Left ventricle myocardium inferior (tissue), 1 donor: ENCODE measurements around the gene CYP2A13. TPM values are rescaled to one million over a fixed set of nuclear protein-coding genes. Genes with fewer than 3 reads are reported as not detected.
A peak's percentile ranks its signal among the peaks of the same experiment; 100 is the strongest.
"Not testable (repeated sequence)": the region's sequence is repeated elsewhere in the genome, so short reads cannot be mapped to it uniquely, and the experiment has no call there.

Experiments used
- DNase-seq: peaks from one replicate; pipeline ENCODE4 v3.0.0-alpha.2; 2020
- H3K27ac ChIP-seq: fragments of 200-600 bp; replicated peaks from 2 replicates; pipeline ENCODE4 v1.8.0; 2021
- H3K27me3 ChIP-seq: fragments of 200-600 bp; 2 replicates; pipeline ENCODE4 v1.8.0; 2021; ENCODE audit warnings: low read depth
- H3K36me3 ChIP-seq: fragments of 200-600 bp; 2 replicates; pipeline ENCODE4 v1.8.0; 2021
- H3K4me1 ChIP-seq: fragments of 200-600 bp; 2 replicates; pipeline ENCODE4 v1.8.0; 2021
- H3K4me3 ChIP-seq: fragments of 200-600 bp; 2 replicates; pipeline ENCODE4 v1.8.0; 2021; ENCODE audit warnings: mild to moderate bottlenecking, moderate library complexity
- H3K9me3 ChIP-seq: fragments of 200-600 bp; replicated peaks from 2 replicates; pipeline ENCODE4 v1.8.0; 2021
- CTCF ChIP-seq: fragments of 200-600 bp; IDR thresholded peaks from 2 replicates; pipeline ENCODE4 v1.8.0; 2021; ENCODE audit warnings: antibody characterized with exemption, mild to moderate bottlenecking, borderline replicate concordance
- intact Hi-C: fragments of 100-400 bp; cut with micrococcal nuclease; formaldehyde crosslinking; loops from one replicate; pipeline ENCODE4 v1.11.0; 2022
- total RNA-seq: library from RNA; stranded (reverse); fragmentation: NEBNext Ultra II Directional; extraction: Animal tissue kit (Norgen Biotek cat#: 25700); gene quantifications from one replicate; pipeline ENCODE4 v1.2.1, GENCODE V29; 2021
- donor health status: DM: no; HTN: yes; CAD: no; lungs with severe emphysema.

CYP2A13 gene
- total RNA-seq, 1 donor from 2014 or later = not detected

- Histone ChIP-seq H3K9me3 (no peaks in the 10 kb centered on the region), H3K27me3 (no peaks in the 10 kb centered on the region), H3K36me3 (no peaks in the 10 kb centered on the region), H3K4me3 (no peak overlapping the region), H3K4me1 (peaks cover 9% of the 10 kb centered on the region), H3K27ac (no peak overlapping the region)
- no peak for TF ChIP-seq CTCF
- intact Hi-C loops = no loop called here
- no peak for DNase-seq
These were observed 35.6 kb downstream of the CYP2A13 start for GRCh38 chr19:41123716-41124294.

DNA sequence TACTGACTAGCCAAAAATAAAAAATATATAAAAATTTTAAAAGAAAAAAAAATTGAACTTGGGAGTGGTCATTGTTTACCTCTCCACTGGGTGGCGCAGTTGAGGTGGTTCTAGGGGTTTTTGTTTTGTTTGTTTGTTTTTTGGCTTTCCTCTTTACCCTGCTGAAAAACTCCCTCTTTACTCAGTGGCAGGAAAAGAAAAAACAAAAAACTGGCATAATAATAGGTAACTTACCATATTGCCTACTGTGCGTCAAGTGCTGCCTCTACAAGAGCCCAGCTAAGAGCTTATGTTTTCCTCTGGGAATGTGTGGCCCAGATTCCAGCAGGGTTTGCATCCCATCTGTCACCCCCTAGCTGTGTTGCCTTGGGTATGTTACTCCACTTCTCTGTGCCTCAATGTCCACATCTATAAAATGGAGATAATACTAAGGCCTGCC lies 38.5 kb downstream of the CYP2A13 start:
- H3K36me3 ChIP-seq, intact Hi-C loops, H3K27ac ChIP-seq, H3K27me3 ChIP-seq, H3K9me3 ChIP-seq, H3K4me3 ChIP-seq, DNase-seq, H3K4me1 ChIP-seq: not testable (repeated sequence)
- peak; percentile 72 for TF ChIP-seq CTCF

DNA sequence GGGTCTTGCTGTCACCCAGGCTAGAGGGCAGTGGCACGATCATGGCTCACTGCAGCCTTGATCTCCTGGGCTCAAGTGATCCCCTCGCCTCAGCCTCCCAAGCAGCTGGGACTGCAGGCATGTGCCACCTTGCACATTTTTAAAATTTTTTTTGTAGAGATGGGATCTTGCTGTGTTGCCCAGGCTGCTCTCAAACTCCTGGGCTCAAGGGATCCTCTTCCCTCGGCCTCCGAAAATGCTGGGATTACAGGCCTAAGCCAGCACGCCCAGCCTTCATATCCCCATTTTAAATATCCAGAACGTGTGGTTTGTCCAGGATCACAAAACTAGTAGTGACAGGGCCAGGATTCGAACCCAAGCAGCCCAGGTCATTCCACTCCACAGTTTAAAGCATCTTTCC lies 39.1 kb downstream of the CYP2A13 start:
- intact Hi-C loops, H3K27me3 ChIP-seq, H3K36me3 ChIP-seq, H3K4me3 ChIP-seq, H3K9me3 ChIP-seq, H3K4me1 ChIP-seq, DNase-seq: not testable (repeated sequence)
- peak overlapping the region; percentile 55 for H3K27ac ChIP-seq

- intact Hi-C loops, H3K36me3 ChIP-seq, H3K9me3 ChIP-seq, H3K4me1 ChIP-seq, H3K27me3 ChIP-seq: not testable (repeated sequence)
- Histone ChIP-seq H3K27ac (peak overlapping the region; percentile 55), H3K4me3 (peak overlapping the region; percentile 49)
- peak; percentile 44 for TF ChIP-seq CTCF
- DNase-seq = peak; percentile 87
These were observed 39.6 kb downstream of the CYP2A13 start for GRCh38 chr19:41127801-41128300.

- intact Hi-C loops = no loop called here
These were observed 40.4 kb downstream of the CYP2A13 start for GRCh38 chr19:41128692-41129091.

More at GRCh38 chr19:41128692-41129091, 40.4 kb downstream of the CYP2A13 start:
- Histone ChIP-seq H3K27ac (no peak overlapping the region), H3K36me3 (no peaks in the 10 kb centered on the region), H3K9me3 (no peaks in the 10 kb centered on the region), H3K4me3 (no peak overlapping the region), H3K4me1 (peaks cover 9% of the 10 kb centered on the region), H3K27me3 (no peaks in the 10 kb centered on the region)
- DNase-seq = no peak
- no peak for TF ChIP-seq CTCF
